ENCODE measurements around the gene RMI1.

Gene RMI1

DNA sequence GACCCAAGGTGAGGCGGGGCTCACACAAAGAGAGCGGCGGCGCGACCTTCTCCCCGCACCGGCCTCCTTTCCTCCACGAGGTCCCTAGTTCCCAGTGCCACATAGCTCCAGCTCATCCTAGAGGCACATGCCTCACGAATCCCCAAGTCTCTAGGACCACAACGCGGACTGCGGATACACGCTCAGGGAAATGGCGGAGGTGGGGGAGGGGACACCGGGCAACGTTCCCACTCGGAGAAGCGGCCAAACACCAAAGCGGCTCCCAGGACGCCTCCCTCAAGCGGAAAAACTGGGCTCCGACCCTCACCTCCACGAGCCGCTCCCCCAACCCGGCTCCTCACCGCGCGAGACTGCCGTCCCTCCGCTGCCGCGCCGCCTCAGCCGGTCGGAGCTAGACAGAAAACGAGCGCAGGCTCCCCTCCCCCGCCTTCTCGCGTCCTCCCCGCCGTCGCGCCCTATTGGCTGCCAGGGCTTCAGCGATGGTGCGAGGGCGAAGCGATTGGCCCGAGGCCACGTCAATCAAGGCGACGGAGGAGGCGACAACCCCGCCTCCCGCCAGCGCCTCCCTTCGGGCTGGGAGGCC lies 702 bp upstream of the RMI1 start, which contains the start of gene HNRNPK (continued):
- TF ChIP-seq ZNF501 (tag by site-specific recombination; IDR thresholded peaks at IDR 0.05), result peak; percentile 23; the same call in 1 of the 2 replicates
- no peak for TF ChIP-seq ZNF433 (tag by site-specific recombination; IDR thresholded peaks at IDR 0.05; ENCODE audit: low read depth)
- no peak for TF ChIP-seq ZSCAN16 (tag by site-specific recombination; IDR thresholded peaks at IDR 0.05)
- TF ChIP-seq, protein P1, sequence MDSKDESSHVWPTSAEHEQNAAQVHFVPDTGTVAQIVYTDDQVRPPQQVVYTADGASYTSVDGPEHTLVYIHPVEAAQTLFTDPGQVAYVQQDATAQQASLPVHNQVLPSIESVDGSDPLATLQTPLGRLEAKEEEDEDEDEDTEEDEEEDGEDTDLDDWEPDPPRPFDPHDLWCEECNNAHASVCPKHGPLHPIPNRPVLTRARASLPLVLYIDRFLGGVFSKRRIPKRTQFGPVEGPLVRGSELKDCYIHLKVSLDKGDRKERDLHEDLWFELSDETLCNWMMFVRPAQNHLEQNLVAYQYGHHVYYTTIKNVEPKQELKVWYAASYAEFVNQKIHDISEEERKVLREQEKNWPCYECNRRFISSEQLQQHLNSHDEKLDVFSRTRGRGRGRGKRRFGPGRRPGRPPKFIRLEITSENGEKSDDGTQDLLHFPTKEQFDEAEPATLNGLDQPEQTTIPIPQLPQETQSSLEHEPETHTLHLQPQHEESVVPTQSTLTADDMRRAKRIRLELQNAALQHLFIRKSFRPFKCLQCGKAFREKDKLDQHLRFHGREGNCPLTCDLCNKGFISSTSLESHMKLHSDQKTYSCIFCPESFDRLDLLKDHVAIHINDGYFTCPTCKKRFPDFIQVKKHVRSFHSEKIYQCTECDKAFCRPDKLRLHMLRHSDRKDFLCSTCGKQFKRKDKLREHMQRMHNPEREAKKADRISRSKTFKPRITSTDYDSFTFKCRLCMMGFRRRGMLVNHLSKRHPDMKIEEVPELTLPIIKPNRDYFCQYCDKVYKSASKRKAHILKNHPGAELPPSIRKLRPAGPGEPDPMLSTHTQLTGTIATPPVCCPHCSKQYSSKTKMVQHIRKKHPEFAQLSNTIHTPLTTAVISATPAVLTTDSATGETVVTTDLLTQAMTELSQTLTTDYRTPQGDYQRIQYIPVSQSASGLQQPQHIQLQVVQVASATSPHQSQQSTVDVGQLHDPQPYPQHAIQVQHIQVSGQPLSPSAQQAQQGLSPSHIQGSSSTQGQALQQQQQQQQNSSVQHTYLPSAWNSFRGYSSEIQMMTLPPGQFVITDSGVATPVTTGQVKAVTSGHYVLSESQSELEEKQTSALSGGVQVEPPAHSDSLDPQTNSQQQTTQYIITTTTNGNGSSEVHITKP (tag by site-specific recombination; IDR thresholded peaks at IDR 0.05), result no peak
- TF ChIP-seq ZNF600 (tag by site-specific recombination; IDR thresholded peaks at IDR 0.05), result 0 out of 2 replicates have a peak, but pooled peaks have one; percentile 16
- TF ChIP-seq, protein P2, sequence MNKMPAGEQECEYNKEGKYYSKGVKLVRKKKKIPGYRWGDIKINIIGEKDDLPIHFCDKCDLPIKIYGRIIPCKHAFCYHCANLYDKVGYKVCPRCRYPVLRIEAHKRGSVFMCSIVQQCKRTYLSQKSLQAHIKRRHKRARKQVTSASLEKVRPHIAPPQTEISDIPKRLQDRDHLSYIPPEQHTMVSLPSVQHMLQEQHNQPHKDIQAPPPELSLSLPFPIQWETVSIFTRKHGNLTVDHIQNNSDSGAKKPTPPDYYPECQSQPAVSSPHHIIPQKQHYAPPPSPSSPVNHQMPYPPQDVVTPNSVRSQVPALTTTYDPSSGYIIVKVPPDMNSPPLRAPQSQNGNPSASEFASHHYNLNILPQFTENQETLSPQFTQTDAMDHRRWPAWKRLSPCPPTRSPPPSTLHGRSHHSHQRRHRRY (tag by site-specific recombination; IDR thresholded peaks at IDR 0.05), result no peak
- TF ChIP-seq, protein P3, sequence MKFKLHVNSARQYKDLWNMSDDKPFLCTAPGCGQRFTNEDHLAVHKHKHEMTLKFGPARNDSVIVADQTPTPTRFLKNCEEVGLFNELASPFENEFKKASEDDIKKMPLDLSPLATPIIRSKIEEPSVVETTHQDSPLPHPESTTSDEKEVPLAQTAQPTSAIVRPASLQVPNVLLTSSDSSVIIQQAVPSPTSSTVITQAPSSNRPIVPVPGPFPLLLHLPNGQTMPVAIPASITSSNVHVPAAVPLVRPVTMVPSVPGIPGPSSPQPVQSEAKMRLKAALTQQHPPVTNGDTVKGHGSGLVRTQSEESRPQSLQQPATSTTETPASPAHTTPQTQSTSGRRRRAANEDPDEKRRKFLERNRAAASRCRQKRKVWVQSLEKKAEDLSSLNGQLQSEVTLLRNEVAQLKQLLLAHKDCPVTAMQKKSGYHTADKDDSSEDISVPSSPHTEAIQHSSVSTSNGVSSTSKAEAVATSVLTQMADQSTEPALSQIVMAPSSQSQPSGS (tag by site-specific recombination; IDR thresholded peaks at IDR 0.05; ENCODE audit: low read depth), result no peak
- no peak for TF ChIP-seq BCL11B (tag by site-specific recombination; IDR thresholded peaks at IDR 0.05; ENCODE audit: low read depth)
- TF ChIP-seq ZNF777 (tag by site-specific recombination; IDR thresholded peaks at IDR 0.05; ENCODE audit: borderline replicate concordance), result no peak
- no peak for TF ChIP-seq REPIN1 (tag by site-specific recombination; IDR thresholded peaks at IDR 0.05; ENCODE audit: low read depth)
- TF ChIP-seq ZSCAN30 (tag by site-specific recombination; IDR thresholded peaks at IDR 0.05), result no peak
- TF ChIP-seq, protein P4, sequence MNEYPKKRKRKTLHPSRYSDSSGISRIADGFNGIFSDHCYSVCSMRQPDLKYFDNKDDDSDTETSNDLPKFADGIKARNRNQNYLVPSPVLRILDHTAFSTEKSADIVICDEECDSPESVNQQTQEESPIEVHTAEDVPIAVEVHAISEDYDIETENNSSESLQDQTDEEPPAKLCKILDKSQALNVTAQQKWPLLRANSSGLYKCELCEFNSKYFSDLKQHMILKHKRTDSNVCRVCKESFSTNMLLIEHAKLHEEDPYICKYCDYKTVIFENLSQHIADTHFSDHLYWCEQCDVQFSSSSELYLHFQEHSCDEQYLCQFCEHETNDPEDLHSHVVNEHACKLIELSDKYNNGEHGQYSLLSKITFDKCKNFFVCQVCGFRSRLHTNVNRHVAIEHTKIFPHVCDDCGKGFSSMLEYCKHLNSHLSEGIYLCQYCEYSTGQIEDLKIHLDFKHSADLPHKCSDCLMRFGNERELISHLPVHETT (tag by site-specific recombination; IDR thresholded peaks at IDR 0.05), result no peak
- no peak for TF ChIP-seq ZNF211 (tag by site-specific recombination; IDR thresholded peaks at IDR 0.05; ENCODE audit: low read depth)
- no peak for TF ChIP-seq ZNF701 (tag by site-specific recombination; IDR thresholded peaks at IDR 0.05)
- TF ChIP-seq, protein P5, sequence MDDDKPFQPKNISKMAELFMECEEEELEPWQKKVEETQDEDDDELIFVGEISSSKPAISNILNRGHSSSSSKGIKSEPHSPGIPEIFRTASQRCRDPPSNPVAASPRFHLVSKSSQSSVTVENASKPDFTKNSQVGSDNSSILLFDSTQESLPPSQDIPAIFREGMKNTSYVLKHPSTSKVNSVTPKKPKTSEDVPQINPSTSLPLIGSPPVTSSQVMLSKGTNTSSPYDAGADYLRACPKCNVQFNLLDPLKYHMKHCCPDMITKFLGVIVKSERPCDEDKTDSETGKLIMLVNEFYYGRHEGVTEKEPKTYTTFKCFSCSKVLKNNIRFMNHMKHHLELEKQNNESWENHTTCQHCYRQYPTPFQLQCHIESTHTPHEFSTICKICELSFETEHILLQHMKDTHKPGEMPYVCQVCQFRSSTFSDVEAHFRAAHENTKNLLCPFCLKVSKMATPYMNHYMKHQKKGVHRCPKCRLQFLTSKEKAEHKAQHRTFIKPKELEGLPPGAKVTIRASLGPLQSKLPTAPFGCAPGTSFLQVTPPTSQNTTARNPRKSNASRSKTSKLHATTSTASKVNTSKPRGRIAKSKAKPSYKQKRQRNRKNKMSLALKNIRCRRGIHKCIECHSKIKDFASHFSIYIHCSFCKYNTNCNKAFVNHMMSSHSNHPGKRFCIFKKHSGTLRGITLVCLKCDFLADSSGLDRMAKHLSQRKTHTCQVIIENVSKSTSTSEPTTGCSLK (tag by site-specific recombination; IDR thresholded peaks at IDR 0.05), result no peak
- no peak; the same call in 1 of the 2 replicates for TF ChIP-seq ZNF121 (tag by site-specific recombination; IDR thresholded peaks at IDR 0.05)
- no peak for TF ChIP-seq HOXD13 (CRISPR knock-in tag; IDR thresholded peaks at IDR 0.05; ENCODE audit: borderline replicate concordance)
- TF ChIP-seq, protein P6, sequence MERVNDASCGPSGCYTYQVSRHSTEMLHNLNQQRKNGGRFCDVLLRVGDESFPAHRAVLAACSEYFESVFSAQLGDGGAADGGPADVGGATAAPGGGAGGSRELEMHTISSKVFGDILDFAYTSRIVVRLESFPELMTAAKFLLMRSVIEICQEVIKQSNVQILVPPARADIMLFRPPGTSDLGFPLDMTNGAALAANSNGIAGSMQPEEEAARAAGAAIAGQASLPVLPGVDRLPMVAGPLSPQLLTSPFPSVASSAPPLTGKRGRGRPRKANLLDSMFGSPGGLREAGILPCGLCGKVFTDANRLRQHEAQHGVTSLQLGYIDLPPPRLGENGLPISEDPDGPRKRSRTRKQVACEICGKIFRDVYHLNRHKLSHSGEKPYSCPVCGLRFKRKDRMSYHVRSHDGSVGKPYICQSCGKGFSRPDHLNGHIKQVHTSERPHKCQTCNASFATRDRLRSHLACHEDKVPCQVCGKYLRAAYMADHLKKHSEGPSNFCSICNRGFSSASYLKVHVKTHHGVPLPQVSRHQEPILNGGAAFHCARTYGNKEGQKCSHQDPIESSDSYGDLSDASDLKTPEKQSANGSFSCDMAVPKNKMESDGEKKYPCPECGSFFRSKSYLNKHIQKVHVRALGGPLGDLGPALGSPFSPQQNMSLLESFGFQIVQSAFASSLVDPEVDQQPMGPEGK (tag by site-specific recombination; IDR thresholded peaks at IDR 0.05), result no peak

Data from HEK293 (cell line).